GM13977 (cell line): Measurements from ENCODE around the gene NTM.
A peak's percentile ranks its signal among the peaks of the same experiment; 100 is the strongest.

Experiments
- DNase-seq: peaks from one replicate; pipeline ENCODE4 v3.0.0; 2012; ENCODE audit warnings: low spot score
- CTCF ChIP-seq: IDR thresholded peaks from 2 replicates; pipeline ENCODE4 v1.5.1; 2012; ENCODE audit warnings: mild to moderate bottlenecking, control low read depth; ENCODE audit not compliant: insufficient read depth; ENCODE audit errors: extremely low read depth, missing control alignments
- in situ Hi-C: fragments of 300-500 bp; cut with MboI; formaldehyde crosslinking; loops from one replicate; pipeline ENCODE4 v1.12.0; 2022; ENCODE audit warnings: low sequenced_read_pairs, low pct_unique_long_range_greater_than_20kb, mixed read lengths, inconsistent platforms; ENCODE audit not compliant: unreplicated experiment

The NTM gene

GRCh38 chr11:131658414-131658813 lies 288.0 kb downstream of the NTM start:
- DNase-seq = no peak
- in situ Hi-C loops = no loop called here
- no peak for TF ChIP-seq CTCF

GRCh38 chr11:131658952-131659351 lies 288.5 kb downstream of the NTM start:
- DNase-seq = peak; percentile 29
- no peak for TF ChIP-seq CTCF
- in situ Hi-C loops = no loop called here

GRCh38 chr11:131659931-131660330 lies 289.5 kb downstream of the NTM start:
- no peak for TF ChIP-seq CTCF
- no peak for DNase-seq
- in situ Hi-C loops = no loop called here

- TF ChIP-seq CTCF = no peak
- no peak for DNase-seq
- in situ Hi-C loops = no loop called here
These were observed 290.7 kb downstream of the NTM start for GRCh38 chr11:131661132-131661531.

- no peak for TF ChIP-seq CTCF
- in situ Hi-C loops = no loop called here
- no peak for DNase-seq
These were observed 292.0 kb downstream of the NTM start for GRCh38 chr11:131662317-131662972.

GRCh38 chr11:131662993-131663392 lies 292.6 kb downstream of the NTM start:
- in situ Hi-C loops = no loop called here
- TF ChIP-seq CTCF = no peak
- DNase-seq = no peak
